HG03060 (cell line): ENCODE results near the gene IMPA2.

Source experiments
- ATAC-seq: cut with Tn5 transposase; IDR thresholded peaks from one replicate; pipeline ENCODE4 v1.9.1; 2021; ENCODE audit warnings: low read depth, moderate number of reproducible peaks; ENCODE audit not compliant: unreplicated experiment

IMPA2 gene

GRCh38 chr18:12043811-12044210 is 62.5 kb downstream of the IMPA2 start:
- ATAC-seq: no peak

- ATAC-seq: no peak
Measured at GRCh38 chr18:12044591-12044990, 63.3 kb downstream of the IMPA2 start.

DNA sequence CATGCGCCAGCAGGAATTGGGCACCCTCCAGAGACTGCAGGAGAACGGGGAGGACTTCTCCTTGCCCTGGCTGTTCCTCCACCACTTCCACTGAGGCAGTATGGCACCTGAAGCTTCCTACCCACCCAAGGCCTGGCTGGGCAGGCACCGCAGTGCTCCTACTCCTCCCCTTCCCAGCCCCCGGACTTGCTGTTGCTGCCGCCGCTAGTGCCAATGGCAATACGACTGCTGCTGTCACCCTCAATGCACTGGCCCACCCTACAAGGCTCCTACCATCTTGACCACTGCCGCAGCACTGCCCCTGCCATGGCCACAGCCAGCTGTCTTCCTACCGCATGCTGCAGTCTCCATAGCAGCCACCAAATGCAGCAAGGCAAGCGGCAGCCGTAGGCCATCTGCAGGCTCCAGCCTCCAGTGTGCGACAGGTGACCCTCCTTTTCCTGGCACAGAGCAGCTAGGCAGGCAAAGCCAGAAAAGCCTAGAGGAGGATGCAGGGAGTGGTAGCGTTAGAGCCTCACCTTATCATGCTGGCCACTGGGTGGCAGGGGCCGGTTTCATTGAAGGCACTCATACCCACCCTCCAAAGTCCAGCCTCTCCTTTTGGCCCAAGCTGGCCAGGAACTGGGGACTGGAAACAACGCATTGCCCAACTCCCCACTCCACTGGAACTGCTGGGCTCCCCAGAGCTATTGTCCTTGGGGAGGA is 64.9 kb downstream of the IMPA2 start:
- no peak for ATAC-seq

- ATAC-seq: no peak
Measured at GRCh38 chr18:12046751-12047335, 65.5 kb downstream of the IMPA2 start.

DNA sequence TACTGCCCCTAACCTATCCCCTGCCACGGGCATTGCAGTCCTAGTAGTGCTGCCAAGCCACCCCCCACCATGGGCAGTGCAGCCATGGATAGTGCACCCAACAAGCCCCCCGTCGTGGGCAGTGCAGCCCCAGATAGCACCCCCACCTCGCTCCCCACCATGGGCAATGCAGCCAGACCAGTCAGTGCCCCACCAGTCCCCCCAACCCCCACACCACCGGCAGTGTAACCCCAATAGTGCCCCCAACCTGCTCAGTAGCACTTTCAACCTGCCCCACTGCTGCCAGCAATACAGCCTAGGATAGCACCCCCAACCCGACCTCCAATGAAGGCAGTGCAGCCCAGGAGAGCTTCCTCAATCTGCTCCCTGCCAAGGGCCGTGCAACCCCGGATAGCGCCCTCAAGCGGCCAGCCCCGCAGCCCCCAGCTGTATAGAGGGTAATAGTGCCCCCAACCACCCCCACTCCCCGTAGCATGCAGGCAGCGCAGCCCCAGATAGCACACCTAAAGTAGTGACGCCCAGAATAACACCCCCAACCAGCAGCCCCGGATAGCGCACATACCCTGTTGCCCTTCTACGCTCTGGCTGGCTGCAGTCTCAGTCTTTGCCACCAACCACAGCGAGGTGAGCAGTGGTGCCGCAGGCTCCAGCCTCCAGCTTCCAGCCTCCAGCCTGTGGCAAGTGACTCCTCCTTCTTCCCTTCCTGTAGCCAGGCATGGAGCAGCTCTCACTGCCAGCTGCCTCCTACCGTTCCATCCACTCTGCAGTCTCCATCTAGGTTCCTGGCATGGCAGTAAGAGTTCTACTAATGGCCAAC is 66.9 kb downstream of the IMPA2 start:
- ATAC-seq: no peak

GRCh38 chr18:12048827-12049175 is 67.5 kb downstream of the IMPA2 start:
- no peak for ATAC-seq

GRCh38 chr18:12049978-12050811 is 68.9 kb downstream of the IMPA2 start:
- ATAC-seq: peak; percentile 81

DNA sequence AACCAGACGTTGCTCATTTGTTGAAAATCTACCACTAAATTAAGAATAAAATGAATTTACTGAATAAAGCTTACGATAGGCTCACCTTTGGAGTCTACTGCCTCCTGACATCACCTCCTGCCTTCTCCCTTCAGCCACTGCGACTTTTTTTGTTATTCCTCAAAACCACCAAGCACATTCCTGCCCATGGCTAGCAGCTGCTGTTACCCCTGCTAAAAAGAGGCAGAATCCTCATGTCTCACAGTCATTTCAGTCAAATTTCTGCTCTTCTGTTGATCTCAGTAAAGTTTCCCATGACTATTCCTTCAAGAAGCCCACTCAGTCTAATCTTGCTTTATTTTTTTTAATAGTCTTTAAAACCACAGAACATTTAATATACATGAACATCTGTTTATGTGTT is 71.6 kb downstream of the IMPA2 start:
- no peak for ATAC-seq

GRCh38 chr18:12053289-12053688 is 72.0 kb downstream of the IMPA2 start:
- no peak for ATAC-seq

- no peak for ATAC-seq
Measured at GRCh38 chr18:12056034-12056883, 75.0 kb downstream of the IMPA2 start.

DNA sequence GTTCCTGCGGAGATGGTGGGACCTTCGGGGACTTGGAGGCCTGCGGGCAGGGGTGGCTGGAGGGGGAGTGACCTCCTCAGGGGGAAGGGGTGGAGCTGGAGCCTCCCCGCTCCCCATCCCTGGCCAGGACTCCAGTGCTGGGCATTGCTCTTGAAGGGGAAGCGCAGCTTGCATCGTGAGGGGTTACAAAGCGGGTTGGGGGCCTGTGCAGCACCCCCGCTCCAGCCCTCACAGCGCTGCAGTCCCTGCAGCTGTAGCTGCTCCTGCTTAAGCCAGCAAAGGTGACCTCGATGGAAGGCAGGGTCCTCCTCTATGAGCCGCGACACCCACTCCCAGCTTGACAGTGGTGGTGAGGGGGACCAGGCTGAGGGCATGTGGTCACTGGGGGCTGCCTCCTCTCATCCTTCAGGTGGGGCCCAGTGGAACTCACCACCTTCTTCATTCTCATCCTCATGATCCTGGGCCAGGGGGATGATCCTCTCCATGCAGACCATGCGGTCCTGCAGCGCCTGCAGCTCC is 75.6 kb downstream of the IMPA2 start:
- ATAC-seq: no peak

GRCh38 chr18:12057419-12058039 is 76.2 kb downstream of the IMPA2 start:
- no peak for ATAC-seq

DNA sequence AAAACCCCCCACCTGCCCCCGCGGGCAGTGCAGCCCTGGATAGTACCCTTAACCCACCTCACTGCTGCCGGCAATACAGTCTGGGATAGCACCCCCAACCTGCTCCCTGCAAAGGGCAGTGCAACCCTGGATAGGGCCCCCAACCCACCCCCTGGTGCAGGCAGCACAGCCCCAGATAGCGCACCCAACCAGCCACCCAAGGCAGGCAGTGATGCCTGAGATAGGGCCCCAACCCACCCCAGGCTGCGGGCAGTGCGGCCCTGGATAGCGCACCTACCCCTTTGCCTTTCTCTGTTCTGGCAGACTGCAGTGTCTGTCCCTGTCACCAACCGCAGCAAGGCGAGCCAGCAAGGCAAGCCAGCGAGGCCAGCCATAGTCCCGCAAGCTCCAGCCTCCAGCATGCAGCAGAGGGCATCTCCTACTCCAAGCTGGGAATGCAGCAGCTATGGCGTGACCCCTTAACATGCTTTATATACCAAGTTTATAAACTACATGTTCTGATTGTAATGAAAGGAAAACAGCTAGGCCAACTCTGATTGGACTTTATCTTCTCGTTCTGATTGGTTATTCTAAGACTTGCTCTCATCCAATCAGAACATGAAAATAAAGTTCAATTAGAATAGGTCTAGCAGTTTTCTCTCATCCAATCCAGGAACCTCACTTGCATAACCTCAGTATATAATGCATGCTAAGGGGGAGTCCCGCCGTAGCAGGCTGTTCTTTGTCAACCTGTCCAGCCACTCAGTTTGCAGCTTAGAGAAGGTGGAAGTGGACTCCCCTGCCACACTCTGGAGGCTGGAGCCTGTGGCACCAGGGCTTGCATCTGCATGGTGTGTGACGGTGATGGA is 78.3 kb downstream of the IMPA2 start:
- ATAC-seq: no peak

DNA sequence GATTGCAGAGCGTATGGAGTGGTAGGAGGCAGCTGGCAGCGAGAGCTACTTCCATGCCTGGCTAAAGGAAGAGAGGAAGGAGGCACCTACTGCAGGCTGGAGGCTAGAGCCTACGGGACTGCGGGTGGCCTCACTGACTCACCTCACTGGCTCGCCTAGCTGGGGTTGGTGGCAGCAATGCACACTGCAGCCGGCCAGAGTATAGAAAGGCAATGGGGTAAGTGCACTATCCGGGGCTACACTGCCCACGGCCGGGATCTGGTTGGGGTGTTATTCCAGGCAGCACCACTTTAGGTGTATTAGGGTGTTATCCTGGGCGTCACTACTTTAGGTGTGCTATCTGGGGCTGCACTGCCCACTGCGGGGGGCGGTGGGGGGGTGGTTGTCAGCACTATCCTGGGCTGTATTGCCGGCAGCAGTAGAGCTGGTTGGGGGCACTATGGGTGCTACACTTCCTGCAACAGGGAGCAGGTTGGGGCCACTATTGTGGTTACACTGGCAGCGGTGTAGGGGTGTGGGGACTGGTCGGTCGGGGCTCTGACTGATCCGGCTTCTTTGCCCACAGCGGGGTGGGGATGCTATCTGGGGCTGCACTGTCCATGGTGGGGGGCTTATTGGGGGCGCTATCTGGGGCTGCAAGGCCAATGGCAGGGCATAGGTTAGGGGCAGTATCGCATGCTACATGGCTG is 79.0 kb downstream of the IMPA2 start:
- no peak for ATAC-seq

DNA sequence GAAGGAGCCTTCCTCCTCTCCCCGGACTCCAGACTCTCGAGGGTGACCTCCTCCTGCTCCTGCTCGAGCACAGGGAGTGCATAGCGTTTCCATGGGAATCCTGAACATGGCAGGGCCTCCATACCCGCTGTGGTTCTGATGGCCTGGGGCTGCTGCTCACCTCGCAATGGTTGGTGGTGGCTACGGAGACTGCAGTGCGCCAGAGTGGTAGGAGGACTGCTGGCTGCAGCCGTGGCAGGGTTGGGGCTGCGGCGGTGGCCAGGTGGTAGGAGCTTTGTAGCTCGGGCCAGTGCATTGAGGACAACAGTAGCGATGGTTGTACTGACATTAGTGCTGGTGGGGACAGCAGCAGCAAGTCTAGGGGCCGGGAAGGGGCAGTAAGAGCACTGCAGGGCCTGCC is 80.4 kb downstream of the IMPA2 start:
- ATAC-seq: no peak

- ATAC-seq: no peak
Measured at GRCh38 chr18:12062974-12063373, 81.7 kb downstream of the IMPA2 start.

DNA sequence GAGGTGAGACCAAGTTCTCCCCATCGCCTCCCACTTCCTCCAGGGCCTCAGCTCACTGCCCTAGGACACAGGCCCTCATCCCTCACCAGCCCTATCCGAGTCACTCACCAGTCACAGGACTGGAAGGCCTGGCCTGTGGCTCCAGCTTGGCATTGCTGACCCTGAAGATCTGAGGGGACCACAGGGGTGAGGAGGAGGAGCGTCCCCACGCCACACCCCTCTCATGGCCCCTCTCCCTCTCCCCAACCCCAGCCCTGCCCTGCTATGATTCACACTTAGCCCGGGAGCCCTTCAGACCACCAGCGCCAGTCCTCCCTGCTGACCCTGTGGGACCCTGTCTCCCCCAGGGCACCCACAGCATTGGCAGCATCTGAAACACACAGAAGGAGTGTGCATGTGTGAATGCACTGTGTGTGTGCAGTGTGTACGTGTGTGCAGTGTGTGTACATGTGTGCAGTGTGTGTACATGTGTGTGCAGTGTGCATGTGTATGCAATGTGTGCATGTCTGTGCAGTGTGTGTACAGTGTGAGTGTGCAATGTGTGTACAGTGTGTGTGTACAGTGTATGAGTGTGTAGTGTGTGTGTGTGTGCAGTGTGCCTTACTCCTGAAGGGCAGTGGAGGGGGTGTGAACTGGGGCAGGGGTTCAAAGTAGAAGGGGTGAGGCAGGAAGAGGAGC is 82.9 kb downstream of the IMPA2 start:
- ATAC-seq: no peak
